Measurements from ENCODE around the gene BFSP1.

BFSP1 gene

GRCh38 chr20:17468073-17468840 lies 62.9 kb downstream of the BFSP1 start:
- no peak for FAIRE-seq

GRCh38 chr20:17467120-17467655 lies 64.0 kb downstream of the BFSP1 start:
- FAIRE-seq: no peak
- DNase-seq (ENCODE audit: low spot score): no peak

More at GRCh38 chr20:17468073-17468840, 62.9 kb downstream of the BFSP1 start:
- DNase-seq (ENCODE audit: low spot score): no peak

DNA sequence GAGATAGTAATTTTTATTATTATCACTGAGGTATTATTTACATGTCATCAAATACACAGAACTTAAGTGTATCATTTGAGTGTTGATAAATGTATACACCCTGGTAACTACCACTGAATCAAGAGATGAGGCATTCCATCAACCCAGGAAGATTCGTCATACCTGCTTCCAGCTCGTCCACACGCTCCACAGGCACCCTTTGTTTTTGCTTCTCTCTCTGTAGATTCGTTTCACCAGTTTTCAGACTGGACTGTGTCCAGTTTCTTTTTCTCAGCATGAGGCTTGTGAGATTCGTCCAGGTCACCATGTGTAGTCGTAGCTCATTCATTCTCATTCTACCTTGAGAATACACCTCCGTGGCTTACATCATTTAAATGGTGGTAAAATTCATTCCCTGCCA lies 64.5 kb downstream of the BFSP1 start:
- no peak for DNase-seq (ENCODE audit: low spot score)
- FAIRE-seq: no peak

GRCh38 chr20:17465236-17465635 lies 65.9 kb downstream of the BFSP1 start:
- DNase-seq (ENCODE audit: low spot score) (no peak), FAIRE-seq (no peak)

- FAIRE-seq: no peak
- DNase-seq (ENCODE audit: low spot score): no peak
Observed at GRCh38 chr20:17463711-17464110, 67.5 kb downstream of the BFSP1 start.

DNA sequence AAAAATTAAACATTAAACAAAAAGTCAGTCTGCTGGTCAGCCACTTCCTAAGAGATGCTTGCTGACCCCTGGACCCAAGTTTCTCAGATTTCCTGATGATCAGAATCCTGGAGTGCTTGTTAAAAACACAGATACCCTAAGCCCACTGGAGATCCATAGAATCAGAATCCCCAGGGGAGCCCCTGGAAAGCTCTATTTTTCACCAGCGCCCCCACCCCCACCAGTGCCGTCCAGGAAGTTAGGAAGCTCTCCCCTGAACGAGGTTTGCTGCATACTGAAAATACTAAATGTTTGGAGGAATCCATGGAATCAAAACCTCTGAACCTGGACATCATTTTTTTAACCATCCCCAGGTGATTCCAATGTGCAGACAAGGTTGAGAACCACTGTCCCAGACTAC lies 69.2 kb downstream of the BFSP1 start:
- FAIRE-seq (no peak), DNase-seq (ENCODE audit: low spot score) (no peak)

GRCh38 chr20:17460119-17460518 lies 71.1 kb downstream of the BFSP1 start:
- FAIRE-seq (no peak), DNase-seq (ENCODE audit: low spot score) (no peak)

GRCh38 chr20:17457588-17458190 lies 73.5 kb downstream of the BFSP1 start:
- no peak for FAIRE-seq
- no peak for DNase-seq (ENCODE audit: low spot score)

DNA sequence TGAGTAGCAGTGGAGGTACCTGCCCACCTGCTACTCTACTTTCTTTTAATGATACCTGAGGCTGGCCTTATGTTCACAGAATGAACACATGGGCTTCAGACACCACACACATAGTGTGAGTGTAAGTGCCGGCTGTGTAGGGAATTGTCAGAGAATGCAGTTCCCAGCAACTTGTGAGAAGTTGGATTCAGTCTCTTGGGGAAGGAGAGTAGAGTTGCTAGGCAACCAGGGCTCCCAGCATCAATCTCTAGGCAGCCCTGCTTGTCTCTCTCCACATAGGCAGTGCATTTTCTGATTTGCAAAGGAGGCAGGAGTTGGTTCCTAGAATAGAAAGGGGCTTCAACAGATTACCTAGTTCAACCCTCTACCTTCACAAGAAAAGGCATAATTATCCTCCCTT lies 74.1 kb downstream of the BFSP1 start:
- FAIRE-seq (no peak), DNase-seq (ENCODE audit: low spot score) (no peak)

DNA sequence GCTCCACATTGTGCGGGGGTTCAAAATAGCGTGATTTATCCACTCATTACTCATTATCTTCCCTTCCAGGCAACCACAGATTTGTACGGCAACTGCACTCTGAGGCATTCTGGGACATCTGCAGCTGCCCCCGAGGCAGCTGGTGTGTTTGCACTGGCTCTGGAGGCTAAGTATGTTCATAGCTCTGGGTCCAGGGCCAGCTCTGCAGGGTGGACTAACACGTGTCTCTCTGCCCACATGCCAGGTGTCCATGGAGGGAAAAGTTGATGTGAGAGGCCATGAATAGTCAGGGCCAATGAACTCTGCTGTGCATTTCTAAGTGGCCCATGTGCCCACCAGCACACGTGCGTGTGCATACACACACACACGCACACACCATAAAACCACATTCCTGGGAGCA lies 74.9 kb downstream of the BFSP1 start:
- FAIRE-seq: no peak

GRCh38 chr20:17453592-17453991 lies 77.6 kb downstream of the BFSP1 start:
- no peak for DNase-seq (ENCODE audit: low spot score)
- no peak for FAIRE-seq

More for the DNA sequence above, 74.9 kb downstream of the BFSP1 start:
- DNase-seq (ENCODE audit: low spot score): no peak

GRCh38 chr20:17452441-17452840 lies 78.7 kb downstream of the BFSP1 start:
- FAIRE-seq (no peak), DNase-seq (ENCODE audit: low spot score) (no peak)

DNA sequence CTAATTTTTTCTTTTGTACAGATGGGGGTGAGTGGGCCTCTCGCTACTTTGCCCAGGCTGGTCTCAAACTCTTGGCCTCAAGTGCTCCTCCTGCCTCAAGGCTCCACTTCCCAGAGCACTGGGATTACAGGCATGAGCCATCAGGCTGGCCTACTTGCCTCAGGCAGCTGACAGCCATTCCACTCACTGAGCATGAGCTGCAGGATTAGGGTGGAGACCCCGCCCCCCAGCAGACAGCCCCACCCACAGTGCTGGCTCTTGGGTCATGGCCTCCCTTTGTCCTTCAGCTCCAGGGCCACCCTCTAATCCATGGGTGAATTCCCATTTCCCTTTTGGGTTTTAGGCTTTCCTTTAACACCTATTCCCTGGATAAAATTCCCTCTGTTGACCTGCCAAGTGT lies 82.1 kb downstream of the BFSP1 start:
- FAIRE-seq (no peak), DNase-seq (ENCODE audit: low spot score) (no peak)

GRCh38 chr20:17448071-17448470 lies 83.1 kb downstream of the BFSP1 start:
- FAIRE-seq (no peak), DNase-seq (ENCODE audit: low spot score) (no peak)

GRCh38 chr20:17446171-17446570 lies 85.0 kb downstream of the BFSP1 start:
- DNase-seq (ENCODE audit: low spot score) (no peak), FAIRE-seq (no peak)

GRCh38 chr20:17445543-17445942 lies 85.6 kb downstream of the BFSP1 start:
- FAIRE-seq (no peak), DNase-seq (ENCODE audit: low spot score) (no peak)

DNA sequence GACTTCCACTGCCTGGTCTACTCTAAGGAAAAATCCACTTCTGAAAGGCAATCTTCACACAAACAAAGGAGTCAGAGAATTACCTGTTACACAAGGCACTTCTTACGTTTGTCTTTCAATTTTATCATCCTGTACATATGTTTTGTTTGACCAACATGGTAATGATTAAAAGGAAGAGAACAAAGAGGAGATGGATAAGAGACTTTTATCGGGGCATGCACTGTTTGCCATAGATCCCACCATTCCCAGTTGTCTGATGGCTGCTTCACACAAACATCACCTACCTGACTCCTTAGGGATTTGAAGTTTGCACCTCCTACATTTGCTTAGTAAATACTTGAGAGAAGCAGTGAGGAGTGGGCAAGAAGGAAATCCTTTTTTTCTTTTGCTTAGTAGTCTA lies 87.1 kb downstream of the BFSP1 start:
- DNase-seq (ENCODE audit: low spot score): no peak
- no peak for FAIRE-seq

All from RCC 7860 (cell line).